Tibial nerve (tissue), 4 donors: ENCODE measurements around the gene ASXL2. TPM values are rescaled to one million over a fixed set of nuclear protein-coding genes. Genes with fewer than 3 reads are reported as not detected.

Experiments used
- DNase-seq, 2 donors: peaks; one replicate each; pipeline ENCODE4 v3.0.0-alpha.2; 2019; ENCODE audit warnings: low spot score in 2 of 2
- H3K27ac ChIP-seq, 4 donors: fragments of 200-600 bp; sonication (generic) in 3 of 4; one replicate each; pipeline ENCODE4 v1.5.1; 2017 to 2019; ENCODE audit warnings: mild to moderate bottlenecking in 1 of 4
- H3K27me3 ChIP-seq, 2 donors: fragments of 200-600 bp; sonication (generic) in 1 of 2; one replicate each; pipeline versions ENCODE4 v1.5.1 to v1.6.0; 2017 to 2019
- H3K36me3 ChIP-seq, 3 donors: fragments of 200-600 bp; sonication (generic); one replicate each; pipeline ENCODE4 v1.5.1; 2018 to 2019
- H3K4me1 ChIP-seq, 4 donors: fragments of 200-600 bp; sonication (generic) in 3 of 4; one replicate each; pipeline ENCODE4 v1.5.1; 2017 to 2019
- H3K4me3 ChIP-seq, 4 donors: fragments of 200-600 bp; sonication (generic) in 3 of 4; one replicate each; pipeline ENCODE4 v1.5.1; 2017 to 2019; ENCODE audit warnings: mild to moderate bottlenecking in 1 of 4, moderate library complexity in 1 of 4
- H3K9me3 ChIP-seq, 4 donors: fragments of 200-600 bp; sonication (generic) in 3 of 4; one replicate each; pipeline ENCODE4 v1.5.1; 2017 to 2019
- CTCF ChIP-seq, 5 experiments: fragments of 200-600 bp in 3 of 5; fragments of 450-650 bp in 2 of 5; sonication (generic) in 3 of 5; IDR thresholded peaks; one replicate each; pipeline ENCODE4 v1.5.1; 2016 to 2019; ENCODE audit warnings: antibody characterized with exemption in 5 of 5, mild to moderate bottlenecking in 3 of 5, moderate library complexity in 2 of 5
- EP300 ChIP-seq, 2 donors: sonication (generic); formaldehyde crosslinking; IDR thresholded peaks; one replicate each; pipeline ENCODE4 v1.6.1; 2017; ENCODE audit warnings: antibody characterized with exemption in 2 of 2, mild to moderate bottlenecking in 1 of 2
- POLR2A ChIP-seq, 2 donors: fragments of 450-650 bp; IDR thresholded peaks; one replicate each; pipeline ENCODE4 v1.6.1; 2017; ENCODE audit warnings: antibody characterized with exemption in 2 of 2, mild to moderate bottlenecking in 2 of 2, moderate library complexity in 2 of 2
- WGBS, 2 donors: methylation state at CpG; one replicate each; pipeline ENCODE4 v1.1.5; 2018; 5-methylcytosine and 5-hydroxymethylcytosine counted together
- total RNA-seq, 4 donors: library from RNA; depleted of rRNA; stranded (reverse); fragments of >200 nt; gene quantifications; one replicate each; pipeline ENCODE4 v1.1.0, GENCODE V29; 2016

Gene ASXL2
- total RNA-seq = 10 to 100 TPM; 13.2 to 21.2 (median 16.5) TPM

GRCh38 chr2:25878361-25879132 lies at the start of gene ASXL2:
Gene ASXL2, minus strand, starts transcription at chr2:25878487. Its CDS starts 265 bp downstream, at chr2:25878222.
- Histone ChIP-seq H3K4me1 (peaks cover 0 to 19% (median 12%) of the 10 kb centered on the region in 4 donors), H3K36me3 (peaks cover 0 to 13% (median 0%) of the 10 kb centered on the region in 3 donors), H3K4me3 (peak within 1 kb of the TSS; percentile 68 to 90 (median 73)), H3K27ac (peak within 1 kb of the TSS; percentile 48 to 95 (median 86)), H3K27me3 (no peaks in the 10 kb centered on the region), H3K9me3 (no peaks in the 10 kb centered on the region)
- 2 to 3% methylated on average over 29 to 51 of the region's 56 CpGs for WGBS, 2 donors
- peak; percentile 90 to 93 for DNase-seq
- TF ChIP-seq CTCF (IDR thresholded peaks at IDR 0.05) = peak in 2 of 5 experiments; percentile 5 to 40
- TF ChIP-seq POLR2A (IDR thresholded peaks at IDR 0.05) = peak; percentile 38 to 79
- TF ChIP-seq EP300 (IDR thresholded peaks at IDR 0.05) = peak in 1 of 2 donors; percentile 91

DNA sequence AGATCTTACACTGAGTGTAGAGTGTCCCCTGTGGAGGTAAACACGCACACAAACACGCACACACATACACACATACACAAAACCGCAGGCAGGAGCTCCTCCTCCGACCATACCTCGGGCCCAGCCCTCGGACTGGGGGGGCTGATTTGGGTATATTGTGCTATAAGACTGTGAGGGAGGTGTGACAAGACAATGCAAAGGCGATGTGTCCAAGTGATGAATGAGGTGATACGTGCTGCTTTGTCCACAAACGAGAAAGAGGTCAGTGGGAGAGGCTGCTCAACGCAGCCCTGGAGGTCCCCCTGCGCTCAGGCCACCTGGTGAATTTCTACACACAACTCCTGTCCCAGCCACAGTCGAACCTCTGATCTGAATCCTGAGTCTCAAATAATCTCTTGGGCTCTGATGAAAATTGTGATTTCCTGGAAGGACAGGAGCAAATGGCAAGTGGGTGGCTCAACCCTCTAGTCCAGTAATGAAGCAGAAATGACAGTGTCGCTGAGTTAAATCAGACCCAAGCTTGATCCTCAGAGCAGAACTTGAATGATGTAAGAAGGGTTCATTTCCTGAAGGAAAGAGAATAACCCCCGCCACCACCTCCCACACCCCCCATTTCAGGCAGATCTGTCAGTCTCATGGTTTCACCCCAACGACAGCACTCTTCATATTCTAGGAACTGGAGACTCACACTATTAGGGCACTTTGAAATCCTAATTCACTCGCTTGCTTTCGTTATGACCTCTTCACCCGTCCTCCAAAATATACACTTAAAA lies 48.9 kb upstream of the ASXL2 start:
- DNase-seq = no peak
- 79% methylated on average over 18 of the region's 18 CpGs for WGBS, 2 donors
- Histone ChIP-seq H3K36me3 (peaks cover 0 to 54% (median 0%) of the 10 kb centered on the region in 3 donors), H3K4me3 (no peak overlapping the region), H3K27me3 (no peaks in the 10 kb centered on the region), H3K4me1 (no peaks in the 10 kb centered on the region), H3K27ac (no peak overlapping the region), H3K9me3 (no peaks in the 10 kb centered on the region)
- no peak for TF ChIP-seq CTCF (IDR thresholded peaks at IDR 0.05)
- TF ChIP-seq POLR2A (IDR thresholded peaks at IDR 0.05) = no peak
- TF ChIP-seq EP300 (IDR thresholded peaks at IDR 0.05) = no peak

GRCh38 chr2:25922501-25922900 lies 44.2 kb upstream of the ASXL2 start:
- DNase-seq = no peak
- Histone ChIP-seq H3K4me3 (no peak overlapping the region), H3K9me3 (no peaks in the 10 kb centered on the region), H3K27me3 (no peaks in the 10 kb centered on the region), H3K4me1 (no peaks in the 10 kb centered on the region), H3K27ac (no peak overlapping the region), H3K36me3 (peaks cover 0 to 17% (median 0%) of the 10 kb centered on the region in 3 donors)
- WGBS, 2 donors = 73 to 85% methylated on average over 2 of the region's 2 CpGs
- TF ChIP-seq EP300 (IDR thresholded peaks at IDR 0.05) = no peak
- no peak for TF ChIP-seq POLR2A (IDR thresholded peaks at IDR 0.05)
- TF ChIP-seq CTCF (IDR thresholded peaks at IDR 0.05) = no peak

DNA sequence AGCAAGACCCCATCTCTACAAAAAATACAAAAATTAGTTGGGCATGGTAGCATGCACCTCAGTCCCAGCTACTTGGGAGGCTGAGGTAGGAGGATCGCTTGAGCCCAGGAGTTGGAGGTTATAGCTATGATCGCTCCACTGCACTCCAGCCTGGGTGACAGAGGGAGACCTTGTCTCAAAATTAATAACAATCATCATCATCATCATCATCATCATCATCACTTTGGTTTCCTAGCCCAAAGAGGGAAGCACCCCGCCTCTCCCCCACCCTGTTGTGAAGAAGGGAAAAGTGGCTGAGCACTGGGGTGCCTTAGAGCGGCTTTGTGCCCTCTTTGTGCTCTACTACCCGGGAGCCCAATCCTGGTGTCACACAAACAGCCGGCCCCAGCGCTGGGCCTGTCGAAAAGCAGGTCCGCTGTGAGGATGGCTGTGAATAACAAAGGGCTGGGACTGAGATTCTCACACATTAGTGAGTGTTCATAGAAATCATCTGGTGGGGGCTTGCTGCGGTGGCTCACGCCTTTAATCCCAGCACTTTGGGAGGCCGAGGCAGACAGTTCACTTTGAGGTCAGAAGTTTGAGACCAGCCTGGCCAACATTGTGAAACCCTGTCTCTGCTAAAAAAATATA lies 42.6 kb upstream of the ASXL2 start:
- Histone ChIP-seq H3K27me3 (no peaks in the 10 kb centered on the region), H3K4me3 (no peak overlapping the region), H3K36me3 (peaks cover 0 to under 1% (median 0%) of the 10 kb centered on the region in 3 donors), H3K4me1 (no peaks in the 10 kb centered on the region), H3K9me3 (no peaks in the 10 kb centered on the region), H3K27ac (no peak overlapping the region)
- 65 to 75% methylated on average over 10 to 12 of the region's 12 CpGs for WGBS, 2 donors
- DNase-seq = no peak
- TF ChIP-seq POLR2A (IDR thresholded peaks at IDR 0.05) (no peak), EP300 (IDR thresholded peaks at IDR 0.05) (no peak), CTCF (IDR thresholded peaks at IDR 0.05) (no peak)
